HK-2 (cell line): ENCODE results near the gene SLC25A23.
A peak's percentile ranks its signal among the peaks of the same experiment; 100 is the strongest.

Source experiments
- DNase-seq: peaks from one replicate; pipeline ENCODE4 v3.0.0-alpha.2; 2018; ENCODE audit not compliant: unreplicated experiment

SLC25A23 gene

DNA sequence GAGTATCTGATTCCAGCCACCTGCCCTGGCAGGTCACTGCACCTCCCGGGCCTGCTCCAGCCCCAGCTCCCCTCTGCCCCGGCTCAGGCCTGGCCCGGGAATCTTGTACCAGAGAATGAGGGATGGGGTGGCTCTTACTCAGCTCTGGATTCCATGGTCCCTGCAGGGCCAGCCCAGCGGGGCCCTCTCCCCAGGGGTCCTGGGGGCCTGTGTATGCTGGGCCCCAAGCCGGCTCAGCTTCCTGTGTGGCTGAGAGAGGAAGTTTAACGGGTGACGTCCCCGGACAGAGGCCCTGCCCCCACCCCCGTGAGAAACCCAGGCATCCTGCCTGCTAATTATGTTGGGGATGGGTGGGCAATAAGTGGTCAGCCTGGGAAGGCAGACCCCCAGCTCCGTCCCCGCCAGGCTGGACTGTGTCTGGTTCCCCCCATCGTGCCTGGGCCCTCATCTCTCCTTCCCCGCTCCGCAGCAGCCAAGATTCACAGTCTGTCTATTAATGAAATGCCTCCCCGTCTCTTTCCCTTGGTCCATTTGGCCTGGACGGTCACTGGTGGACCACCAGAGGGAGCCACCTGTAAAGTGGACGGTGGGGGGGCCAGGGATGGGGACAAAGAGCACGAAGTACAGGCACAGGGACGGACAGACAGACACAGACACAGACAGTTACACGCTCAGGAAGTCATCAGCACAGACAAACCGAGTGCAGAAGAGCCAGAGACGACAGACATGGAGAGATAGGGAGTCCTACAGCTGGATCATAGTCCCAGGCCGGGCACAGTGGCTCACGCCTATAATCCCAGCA, 22.1 kb upstream of the SLC25A23 start, which contains the start of gene DENND1C:
Gene DENND1C (minus strand): TSS at position 247 of the 802 bp plus-strand sequence. CDS start 92 bp downstream, at position 155.
- no peak for DNase-seq

DNA sequence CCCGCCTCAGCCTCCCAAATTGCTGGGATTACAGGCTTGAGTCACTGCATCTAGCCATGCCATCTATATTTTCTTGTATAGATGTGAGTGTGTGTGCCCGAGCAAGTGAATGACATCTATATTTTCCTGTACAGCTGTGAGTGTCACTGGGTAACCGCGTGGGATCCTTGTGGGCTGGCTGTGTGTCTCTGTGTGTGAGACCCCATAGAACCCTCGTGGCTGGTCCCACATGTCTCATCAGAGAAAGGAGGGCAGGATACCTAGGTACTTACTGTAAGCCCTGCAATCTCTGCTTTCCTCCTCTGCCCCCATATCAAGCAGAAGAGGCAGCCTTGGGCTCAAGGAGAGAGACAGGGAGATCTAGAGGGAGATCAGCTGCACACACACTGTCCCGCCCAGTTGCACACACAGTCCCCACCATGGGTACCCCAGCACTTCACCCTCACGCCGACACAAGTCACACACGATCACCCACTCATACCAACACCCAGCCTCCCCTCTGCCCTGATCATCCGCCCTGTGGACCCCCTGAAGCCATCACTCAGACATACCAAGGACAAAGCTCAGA, 21.3 kb upstream of the SLC25A23 start:
- DNase-seq, result no peak

DNA sequence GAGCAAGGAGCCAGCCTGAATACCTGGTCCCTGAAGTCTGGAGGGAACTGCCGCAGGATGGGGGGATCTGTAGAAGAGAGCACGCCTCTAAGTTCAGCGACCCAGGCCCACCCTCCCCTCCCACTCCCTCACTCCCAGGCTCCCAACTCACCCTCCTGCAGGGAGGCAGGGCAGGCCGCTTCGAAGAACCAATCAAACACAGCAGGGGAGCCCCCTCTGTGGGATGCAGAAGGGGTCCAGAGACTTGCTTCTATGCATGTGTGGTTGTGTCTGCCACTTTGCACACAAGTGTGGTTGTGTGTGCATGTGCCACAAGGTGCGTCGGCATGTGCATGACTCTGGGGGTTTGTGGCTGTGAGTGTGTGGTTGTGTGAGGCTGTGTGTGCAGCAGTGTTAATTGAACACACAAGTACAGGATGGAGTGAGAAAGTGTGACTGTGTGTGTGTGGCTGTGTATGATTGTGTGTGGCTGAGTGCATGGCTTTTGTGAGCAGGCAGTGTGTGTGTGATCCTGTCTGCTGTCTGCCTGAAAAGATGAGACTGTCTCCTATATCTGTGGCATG, 20.3 kb upstream of the SLC25A23 start:
- DNase-seq, result no peak

DNA sequence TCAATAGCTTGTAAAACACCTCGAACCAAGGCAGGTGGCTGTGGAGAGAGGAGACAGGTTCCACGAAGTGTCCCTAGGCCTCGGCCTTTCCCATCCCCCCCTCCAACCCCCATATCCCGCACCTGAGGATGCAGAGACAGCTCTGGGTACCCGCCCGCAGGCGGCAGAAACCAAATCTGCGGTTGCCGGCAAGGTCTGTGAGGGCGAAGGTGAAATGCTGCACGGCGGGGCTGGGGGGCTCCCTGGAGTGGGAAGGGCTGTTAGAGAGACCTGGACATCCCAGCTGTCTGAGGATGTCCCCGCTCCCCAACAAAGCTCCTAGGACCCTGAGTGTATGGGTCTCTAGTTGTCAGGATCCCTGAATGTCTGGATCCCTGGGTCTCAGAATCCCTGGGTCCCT, 19.2 kb upstream of the SLC25A23 start:
- DNase-seq, result no peak

GRCh38 chr19:6476896-6477431, 17.4 kb upstream of the SLC25A23 start:
- DNase-seq, result no peak

DNA sequence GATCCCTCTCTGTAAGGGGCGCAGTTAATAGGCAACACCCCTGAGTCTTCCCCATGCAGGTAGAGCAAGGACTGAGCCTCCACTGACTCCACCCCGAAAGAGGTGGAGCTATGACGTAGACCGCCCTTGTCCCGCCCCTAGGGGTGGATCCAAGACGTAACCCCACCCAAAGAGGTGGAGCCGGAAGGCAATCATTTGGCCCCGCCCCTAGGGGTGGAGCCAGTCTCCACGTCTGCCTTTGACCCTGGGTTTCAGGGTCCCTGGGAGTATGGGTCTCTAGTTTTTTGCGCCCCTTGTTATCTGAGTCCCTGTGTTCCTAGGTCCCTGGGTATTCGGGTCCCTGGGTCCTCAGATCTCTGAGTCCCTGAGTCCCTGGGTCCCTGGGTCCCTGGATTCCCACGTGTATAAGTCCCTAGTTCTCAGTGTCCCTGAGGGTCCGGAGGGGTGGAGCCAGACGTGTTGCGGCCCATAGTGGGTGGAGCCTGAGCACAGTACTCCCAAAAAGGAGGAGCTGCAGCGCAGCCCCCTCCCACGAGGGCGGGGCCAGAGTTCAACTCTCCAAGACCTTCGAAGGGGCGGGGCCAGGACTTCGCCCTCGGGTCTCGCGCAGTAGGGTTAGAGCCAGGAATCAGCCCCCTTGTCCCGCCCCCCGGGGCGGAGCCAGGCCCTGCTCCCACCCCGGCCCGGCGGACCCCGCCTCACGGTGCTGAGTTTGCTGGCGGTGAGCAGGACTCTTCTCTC, 16.7 kb upstream of the SLC25A23 start:
- peak; percentile 44 for DNase-seq

DNA sequence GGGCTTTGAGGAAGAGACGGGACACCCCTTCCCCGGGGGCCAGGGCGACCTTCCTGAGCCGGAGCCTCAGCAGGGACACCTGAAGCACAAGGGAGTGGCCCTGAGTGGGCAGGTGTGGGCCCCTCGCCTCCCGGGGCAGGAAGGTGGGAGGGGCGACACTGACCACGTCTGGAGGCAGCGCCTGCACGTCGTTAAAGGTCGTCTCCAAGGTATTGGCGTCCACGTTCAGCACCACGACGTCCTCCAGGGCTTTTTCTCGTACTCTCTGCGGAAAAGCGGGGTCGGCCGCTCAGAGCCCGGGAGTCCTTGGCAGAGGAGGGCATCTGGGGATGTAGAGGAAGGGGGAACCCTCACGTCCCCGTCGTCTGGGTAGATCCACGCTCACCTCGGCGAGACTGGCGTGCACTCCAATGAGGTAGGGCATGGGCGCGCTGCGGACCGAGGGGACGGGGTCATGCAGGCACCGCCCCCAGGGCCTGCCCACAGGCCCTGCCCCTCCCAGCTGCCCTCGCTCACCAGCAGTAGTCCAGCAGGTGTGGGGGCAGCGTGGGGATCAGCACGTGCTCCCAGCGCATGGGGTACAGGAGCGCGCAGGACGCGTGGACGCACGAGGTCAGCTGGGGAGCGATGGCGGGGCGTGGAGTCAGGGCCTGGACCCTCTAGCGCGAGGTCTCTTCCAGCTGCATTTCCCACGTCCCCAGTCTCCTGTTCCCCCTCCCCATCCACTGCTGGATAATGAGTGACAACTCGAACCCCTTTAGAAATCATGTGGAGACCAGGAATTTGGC, 15.9 kb upstream of the SLC25A23 start:
- DNase-seq, result no peak

- DNase-seq, result no peak
Observed at GRCh38 chr19:6473647-6474046, 14.1 kb upstream of the SLC25A23 start.

DNA sequence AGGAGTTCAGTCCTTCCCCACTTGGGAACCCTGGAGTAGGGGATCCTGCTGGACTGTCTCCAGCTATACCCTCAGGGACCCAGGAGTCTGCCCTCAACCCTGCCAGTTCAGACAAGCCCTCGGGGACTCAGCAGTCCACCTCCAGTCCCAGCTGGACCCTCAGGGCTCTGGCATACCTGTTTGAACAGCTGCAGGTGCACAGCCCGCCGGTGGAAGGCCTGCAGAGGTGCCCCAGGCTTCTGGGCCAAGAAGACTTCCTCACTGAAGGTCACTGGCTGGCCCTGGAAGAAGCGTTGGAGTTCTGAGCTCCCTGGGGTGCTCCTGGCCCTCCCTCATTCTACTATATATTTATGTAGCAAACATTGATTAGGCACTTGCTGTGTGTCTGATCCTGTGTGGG, 13.1 kb upstream of the SLC25A23 start:
- no peak for DNase-seq

DNA sequence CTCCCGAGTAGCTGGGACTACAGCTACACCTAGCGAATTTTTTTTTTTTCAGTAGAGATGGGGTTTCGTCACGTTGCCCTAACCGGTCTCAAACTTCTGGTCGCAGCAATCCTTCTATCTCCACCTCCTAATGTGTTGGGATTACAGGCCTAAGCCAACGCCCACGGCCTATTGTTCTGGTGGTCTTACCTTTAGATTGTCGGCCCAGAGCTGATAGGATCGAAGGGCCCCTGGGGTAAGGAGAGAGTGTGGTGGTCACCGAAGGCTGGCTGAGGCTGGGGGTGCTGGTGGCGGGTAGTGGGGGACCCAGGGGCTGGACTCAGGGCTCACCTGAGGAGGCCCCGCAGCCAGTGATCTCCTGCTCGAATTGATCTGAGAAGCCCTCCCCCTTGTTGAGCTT, 11.5 kb upstream of the SLC25A23 start:
- DNase-seq, result no peak

GRCh38 chr19:6470173-6470572, 10.6 kb upstream of the SLC25A23 start:
- DNase-seq, result no peak

GRCh38 chr19:6467384-6467783, 7.8 kb upstream of the SLC25A23 start:
- no peak for DNase-seq

DNA sequence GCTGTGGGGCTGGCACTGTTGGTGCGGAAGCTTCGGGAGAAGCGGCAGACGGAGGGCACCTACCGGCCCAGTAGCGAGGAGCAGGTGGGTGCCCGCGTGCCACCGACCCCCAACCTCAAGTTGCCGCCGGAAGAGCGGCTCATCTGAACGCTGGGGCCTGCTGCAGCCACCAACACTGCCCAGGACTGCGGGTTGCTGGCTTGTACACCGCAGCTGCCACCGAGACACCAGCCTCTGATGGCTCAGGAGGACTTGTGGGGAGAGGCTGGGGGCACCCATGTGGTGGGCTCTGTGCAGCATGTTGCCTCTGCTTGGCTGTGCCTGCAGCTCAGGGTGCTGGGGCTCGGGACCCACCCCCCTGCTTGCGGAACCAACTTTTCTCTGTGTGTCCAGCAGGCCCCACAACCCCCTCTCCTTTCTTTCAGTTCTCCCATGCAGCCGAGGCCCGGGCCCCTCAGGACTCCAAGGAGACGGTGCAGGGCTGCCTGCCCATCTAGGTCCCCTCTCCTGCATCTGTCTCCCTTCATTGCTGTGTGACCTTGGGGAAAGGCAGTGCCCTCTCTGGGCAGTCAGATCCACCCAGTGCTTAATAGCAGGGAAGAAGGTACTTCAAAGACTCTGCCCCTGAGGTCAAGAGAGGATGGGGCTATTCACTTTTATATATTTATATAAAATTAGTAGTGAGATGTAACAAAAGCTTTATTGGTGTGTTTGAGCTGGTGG, 7.1 kb upstream of the SLC25A23 start:
- no peak for DNase-seq

DNA sequence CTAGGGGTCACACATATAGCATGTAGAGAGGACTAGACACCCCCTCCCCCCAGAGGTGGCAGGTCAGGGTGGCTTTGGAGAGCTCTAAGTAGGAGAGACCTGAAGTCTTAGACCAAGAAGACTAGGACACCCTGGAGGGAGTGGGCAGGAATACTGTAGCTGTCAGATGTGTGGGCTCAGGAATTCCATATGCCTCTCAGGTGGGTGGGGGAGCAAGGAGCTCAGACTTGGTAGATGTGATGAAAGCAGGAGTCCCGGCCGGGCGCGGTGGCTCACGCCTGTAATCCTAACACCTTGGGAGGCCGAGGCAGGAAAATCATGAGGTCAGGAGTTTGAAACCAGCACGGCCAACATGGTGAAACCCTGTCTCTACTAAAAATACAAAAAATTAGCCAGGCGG, 6.1 kb upstream of the SLC25A23 start:
- no peak for DNase-seq

- peak; percentile 36 for DNase-seq
Observed at GRCh38 chr19:6465006-6465405, 5.4 kb upstream of the SLC25A23 start.

GRCh38 chr19:6464070-6464873, 4.7 kb upstream of the SLC25A23 start, which contains the start of gene CRB3:
CRB3 (plus strand) TSS chr19:6464271; CDS start chr19:6464702, 431 bp downstream.
- peak; percentile 77 for DNase-seq

GRCh38 chr19:6460099-6460884, 700 bp upstream of the SLC25A23 start:
- DNase-seq, result peak; percentile 97

DNA sequence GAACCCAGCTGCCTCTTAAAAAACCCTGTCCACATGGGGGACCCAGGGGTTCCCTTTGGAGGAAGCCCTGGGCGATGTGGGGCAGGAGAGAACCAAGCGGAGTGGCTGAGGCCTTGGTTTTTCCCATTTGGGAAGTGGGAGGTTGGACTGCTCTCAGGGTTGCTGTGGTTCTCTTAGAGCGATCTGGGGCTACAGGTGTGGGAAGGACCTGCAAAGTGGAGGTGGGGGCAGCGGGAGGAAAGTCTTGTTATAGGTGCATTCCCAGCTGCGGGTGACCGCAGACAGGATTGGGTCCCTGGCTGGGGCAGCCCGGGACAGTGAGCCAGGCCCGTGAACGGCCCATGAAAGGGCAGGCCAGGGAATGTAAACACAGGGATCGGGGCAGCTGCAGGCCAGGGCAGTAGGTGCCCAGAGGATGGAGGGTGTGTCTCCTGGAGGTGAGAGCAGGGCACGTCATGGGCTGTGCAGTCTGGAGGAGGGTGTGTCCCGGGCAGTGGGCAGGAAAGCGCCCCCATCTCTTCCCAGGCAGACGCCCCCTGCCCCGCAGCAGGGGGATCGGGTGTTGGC, 814 bp downstream of the SLC25A23 start:
- DNase-seq, result no peak
